Psoas muscle (tissue), 8 donors: Measurements from ENCODE around the gene FZD8. TPM values are rescaled to one million over a fixed set of nuclear protein-coding genes. Genes with fewer than 3 reads are reported as not detected.
"Not testable (repeated sequence)": the region's sequence is repeated elsewhere in the genome, so short reads cannot be mapped to it uniquely, and the experiment has no call there.

Experiments used
- ATAC-seq, 4 donors: fragments of 200-7000 bp; cut with Tn5 transposase; one replicate each; pipeline ENCODE4 v1.9.1; 2020; ENCODE audit warnings: moderate library complexity in 3 of 4, mild to moderate bottlenecking in 2 of 4
- DNase-seq, 2 donors: peaks; one replicate each; pipeline ENCODE4 v3.0.0-alpha.2; 2020
- H3K27ac ChIP-seq: fragments of 200-600 bp; one replicate; pipeline ENCODE4 v1.8.0; 2022
- H3K27me3 ChIP-seq, 3 donors: fragments of 200-600 bp in 1 of 3; one replicate each; pipeline versions ENCODE4 v1.6.1 to v1.8.0; 2013 to 2022; ENCODE audit warnings: low read length in 2 of 3, mild to moderate bottlenecking in 2 of 3, moderate library complexity in 1 of 3; ENCODE audit not compliant: insufficient read depth in 3 of 3
- H3K36me3 ChIP-seq, 2 donors: fragments of 200-600 bp in 1 of 2; one replicate each; pipeline versions ENCODE4 v1.6.1 to v1.8.0; 2013 to 2022; ENCODE audit warnings: low read depth in 1 of 2, mild to moderate bottlenecking in 1 of 2, moderate library complexity in 1 of 2; ENCODE audit not compliant: insufficient read depth in 1 of 2
- H3K4me1 ChIP-seq: fragments of 200-600 bp; one replicate; pipeline ENCODE4 v1.8.0; 2022
- H3K4me3 ChIP-seq: fragments of 200-600 bp; one replicate; pipeline ENCODE4 v1.8.0; 2022; ENCODE audit warnings: mild to moderate bottlenecking
- H3K9me3 ChIP-seq: fragments of 200-600 bp; one replicate; pipeline ENCODE4 v1.8.0; 2022
- WGBS, 3 donors: extraction: QIAGEN DNeasy Blood & Tissue Kit; methylation state at CpG; one replicate each; pipeline versions ENCODE4 v1.1.6 to v1.1.7; 2013; 5-methylcytosine and 5-hydroxymethylcytosine counted together
- intact Hi-C, 2 donors: fragments of 100-400 bp; cut with DNase I; formaldehyde crosslinking; loops; one replicate each; pipeline versions ENCODE4 v1.11.0 to v1.14.2; 2022
- long read RNA-seq, 2 donors: library from polyadenylated mRNA; unstranded; transcript quantifications; one replicate each; pipeline ENCODE4 v2.0.0, GENCODE V29; 2021
- polyA plus RNA-seq, 3 donors: library from polyadenylated mRNA; stranded (reverse); fragments of 200-250 nt; gene quantifications; one replicate each; pipeline ENCODE4 v1.2.3, GENCODE V29; 2013
- total RNA-seq, 4 donors: library from RNA; stranded (reverse); fragmentation: NEBNext Ultra II Directional in 2 of 4; extraction: Animal tissue kit (Norgen Biotek cat#: 25700) in 2 of 4; gene quantifications; one replicate each; pipeline versions ENCODE4 v1.2.1 to v1.2.4, GENCODE V29; 2021 to 2023
- TF ChIP-seq, protein P1 (sequence below): fragments of 200-600 bp; IDR thresholded peaks from one replicate; pipeline ENCODE4 v1.8.0; 2022; ENCODE audit warnings: antibody characterized with exemption
- donor health status: healthy with polysubstance abuse.
- donor health status: DM: no; HTN: no; CAD: no; lungs with moderate emphysema.
- donor health status: Bipolar disorder and iron deficiency.
- donor health status: healthy.
- donor health status: DM: yes; HTN: yes; CAD: no.
- donor health status: DM: no; HTN: no; CAD: no.
- donor health status: DM: no; HTN: no; CAD: no.
- donor health status: DM: yes; HTN: yes; CAD: no.

The FZD8 gene, protein sequence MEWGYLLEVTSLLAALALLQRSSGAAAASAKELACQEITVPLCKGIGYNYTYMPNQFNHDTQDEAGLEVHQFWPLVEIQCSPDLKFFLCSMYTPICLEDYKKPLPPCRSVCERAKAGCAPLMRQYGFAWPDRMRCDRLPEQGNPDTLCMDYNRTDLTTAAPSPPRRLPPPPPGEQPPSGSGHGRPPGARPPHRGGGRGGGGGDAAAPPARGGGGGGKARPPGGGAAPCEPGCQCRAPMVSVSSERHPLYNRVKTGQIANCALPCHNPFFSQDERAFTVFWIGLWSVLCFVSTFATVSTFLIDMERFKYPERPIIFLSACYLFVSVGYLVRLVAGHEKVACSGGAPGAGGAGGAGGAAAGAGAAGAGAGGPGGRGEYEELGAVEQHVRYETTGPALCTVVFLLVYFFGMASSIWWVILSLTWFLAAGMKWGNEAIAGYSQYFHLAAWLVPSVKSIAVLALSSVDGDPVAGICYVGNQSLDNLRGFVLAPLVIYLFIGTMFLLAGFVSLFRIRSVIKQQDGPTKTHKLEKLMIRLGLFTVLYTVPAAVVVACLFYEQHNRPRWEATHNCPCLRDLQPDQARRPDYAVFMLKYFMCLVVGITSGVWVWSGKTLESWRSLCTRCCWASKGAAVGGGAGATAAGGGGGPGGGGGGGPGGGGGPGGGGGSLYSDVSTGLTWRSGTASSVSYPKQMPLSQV
- total RNA-seq = 1 to 10 TPM; 4.1 to 6.1 (median 5.6) TPM
- 1 to 10 TPM; 1.4 to 2.8 (median 2.3) TPM for polyA plus RNA-seq
- long read RNA-seq, donor 1 = 0 reads
- long read RNA-seq, donor 2 = 0 reads

DNA sequence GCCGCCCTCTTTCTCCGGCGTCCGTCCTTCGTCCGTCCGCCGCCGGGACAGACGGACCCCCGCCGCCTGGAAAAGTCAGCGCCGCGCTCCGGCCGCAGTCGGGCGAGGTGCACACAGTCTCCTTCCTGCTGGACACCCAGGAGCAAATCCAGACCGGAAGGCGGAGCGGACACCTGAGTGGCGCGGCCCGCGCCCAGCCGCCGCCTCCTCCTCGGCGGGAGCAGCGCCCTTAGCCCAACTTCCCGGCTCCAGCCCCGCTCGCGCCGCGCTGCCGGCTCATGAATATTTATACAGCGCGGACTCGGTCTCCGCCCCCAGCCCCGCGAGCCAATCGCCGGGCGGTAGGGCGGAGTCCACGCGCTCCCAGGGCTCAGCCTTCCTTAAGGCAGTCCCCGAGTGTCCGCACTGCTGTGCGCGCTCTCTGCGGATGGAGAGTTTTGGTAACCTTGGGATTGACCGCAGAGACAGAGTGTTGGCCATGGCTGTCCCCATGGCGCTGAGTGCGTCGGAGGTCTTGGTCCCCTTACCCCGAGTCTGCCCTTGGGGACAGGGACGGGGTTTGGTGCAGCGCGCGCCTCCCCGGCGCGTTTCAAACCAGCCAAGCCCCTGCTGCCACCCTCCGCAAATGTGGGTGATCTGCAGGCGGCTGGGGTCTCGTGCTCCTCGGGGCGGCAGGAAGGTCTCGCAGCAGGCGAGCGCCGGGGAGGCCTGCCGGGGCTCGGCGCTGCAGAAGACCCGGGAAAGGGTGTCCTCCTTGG is at the start of gene FZD8:
TSS of gene FZD8 (minus strand) at position 262 of the 758 bp plus-strand sequence. CDS start 867 bp downstream, outside the sequence.
- TF ChIP-seq, protein P1, sequence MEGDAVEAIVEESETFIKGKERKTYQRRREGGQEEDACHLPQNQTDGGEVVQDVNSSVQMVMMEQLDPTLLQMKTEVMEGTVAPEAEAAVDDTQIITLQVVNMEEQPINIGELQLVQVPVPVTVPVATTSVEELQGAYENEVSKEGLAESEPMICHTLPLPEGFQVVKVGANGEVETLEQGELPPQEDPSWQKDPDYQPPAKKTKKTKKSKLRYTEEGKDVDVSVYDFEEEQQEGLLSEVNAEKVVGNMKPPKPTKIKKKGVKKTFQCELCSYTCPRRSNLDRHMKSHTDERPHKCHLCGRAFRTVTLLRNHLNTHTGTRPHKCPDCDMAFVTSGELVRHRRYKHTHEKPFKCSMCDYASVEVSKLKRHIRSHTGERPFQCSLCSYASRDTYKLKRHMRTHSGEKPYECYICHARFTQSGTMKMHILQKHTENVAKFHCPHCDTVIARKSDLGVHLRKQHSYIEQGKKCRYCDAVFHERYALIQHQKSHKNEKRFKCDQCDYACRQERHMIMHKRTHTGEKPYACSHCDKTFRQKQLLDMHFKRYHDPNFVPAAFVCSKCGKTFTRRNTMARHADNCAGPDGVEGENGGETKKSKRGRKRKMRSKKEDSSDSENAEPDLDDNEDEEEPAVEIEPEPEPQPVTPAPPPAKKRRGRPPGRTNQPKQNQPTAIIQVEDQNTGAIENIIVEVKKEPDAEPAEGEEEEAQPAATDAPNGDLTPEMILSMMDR = peak; percentile 12
- peak; percentile 93 to 94 (median 93) for ATAC-seq
- 0 to 1% (median 0%) methylated on average over 50 to 80 of the region's 80 CpGs for WGBS, 3 donors
- Histone ChIP-seq H3K4me3 (peak within 1 kb of the TSS; percentile 95), H3K27me3 (no peaks in the 10 kb centered on the region), H3K4me1 (peaks cover 5% of the 10 kb centered on the region), H3K9me3 (no peaks in the 10 kb centered on the region), H3K36me3 (peaks cover 0 to 6% of the 10 kb centered on the region in 2 donors), H3K27ac (peak within 1 kb of the TSS; percentile 92)
- DNase-seq = peak; percentile 93 to 95
- intact Hi-C loops = loop anchor here in 1 of 2 donors (10.0 kb wide), 2 partner anchors 353 to 533 kb away; no protein-coding TSS in a partner anchor

DNA sequence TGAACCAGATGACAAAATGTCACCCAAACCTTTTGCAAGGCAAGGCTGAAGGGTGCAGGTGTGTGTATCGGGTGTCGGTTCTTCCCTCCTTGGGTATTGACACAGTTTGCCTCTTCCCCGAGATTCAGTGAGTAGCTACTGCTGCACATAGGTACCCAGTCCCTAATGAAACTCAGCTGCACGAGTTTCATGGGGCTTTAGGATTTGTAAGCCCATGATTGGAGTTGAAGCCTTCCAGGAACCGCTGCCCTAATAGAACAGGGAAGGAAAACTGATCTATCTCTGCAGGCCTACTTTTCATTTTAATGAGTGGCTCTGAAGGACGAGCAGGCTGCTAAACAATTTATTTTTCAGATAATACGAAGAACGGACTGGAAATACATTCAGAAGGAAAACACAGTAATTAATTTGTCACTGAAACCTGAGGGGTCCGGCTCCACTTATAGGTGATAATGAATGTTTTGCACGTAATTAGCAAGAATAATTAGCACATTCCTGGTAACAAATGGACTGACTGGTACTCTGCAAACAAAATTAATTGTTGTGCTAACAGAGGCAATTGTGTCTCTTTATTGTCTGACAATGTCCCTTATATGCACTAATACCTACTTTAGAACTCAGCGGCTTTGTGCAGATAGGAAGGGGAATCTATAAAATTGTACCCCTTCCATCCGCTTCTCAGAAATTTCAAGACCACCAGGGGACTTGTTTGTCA is 49.6 kb upstream of the FZD8 start:
- TF ChIP-seq, protein P1 = no peak
- intact Hi-C loops = no loop called here
- no peak for DNase-seq
- H3K36me3 ChIP-seq = no peaks in the 10 kb centered on the region
- no peaks in the 10 kb centered on the region for H3K9me3 ChIP-seq
- no peak for ATAC-seq
- H3K4me1 ChIP-seq = no peaks in the 10 kb centered on the region
- no peak overlapping the region for H3K27ac ChIP-seq
- 80 to 83% (median 81%) methylated on average over 12 of the region's 12 CpGs for WGBS, 3 donors
- no peak overlapping the region for H3K4me3 ChIP-seq
- no peaks in the 10 kb centered on the region for H3K27me3 ChIP-seq

DNA sequence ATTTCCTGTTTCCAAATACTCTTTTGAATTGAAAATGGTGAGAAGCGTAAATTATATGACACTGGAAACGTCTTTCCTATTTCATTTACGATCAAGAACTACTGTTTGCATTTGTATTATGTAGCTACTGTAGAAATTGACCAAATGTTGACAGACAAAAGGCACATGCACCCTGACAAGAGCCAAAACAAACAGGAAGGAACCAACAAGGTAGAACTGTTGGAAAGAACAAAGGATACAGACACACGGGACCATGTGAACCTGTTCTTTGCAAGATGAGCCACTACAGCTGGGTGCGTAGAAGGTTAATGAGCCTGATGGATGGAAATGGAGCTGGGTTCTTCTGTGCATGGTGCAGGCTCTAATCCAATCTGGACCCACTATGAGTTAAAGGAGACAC is 48.4 kb upstream of the FZD8 start:
- no peaks in the 10 kb centered on the region for H3K9me3 ChIP-seq
- ATAC-seq (no peak), DNase-seq (no peak)
- H3K36me3 ChIP-seq = no peaks in the 10 kb centered on the region
- H3K27me3 ChIP-seq = no peaks in the 10 kb centered on the region
- H3K27ac ChIP-seq = no peak overlapping the region
- 53 to 60% (median 55%) methylated on average over 5 of the region's 5 CpGs for WGBS, 3 donors
- intact Hi-C loops = no loop called here
- no peak overlapping the region for H3K4me3 ChIP-seq
- TF ChIP-seq, protein P1 = no peak
- H3K4me1 ChIP-seq = no peaks in the 10 kb centered on the region

DNA sequence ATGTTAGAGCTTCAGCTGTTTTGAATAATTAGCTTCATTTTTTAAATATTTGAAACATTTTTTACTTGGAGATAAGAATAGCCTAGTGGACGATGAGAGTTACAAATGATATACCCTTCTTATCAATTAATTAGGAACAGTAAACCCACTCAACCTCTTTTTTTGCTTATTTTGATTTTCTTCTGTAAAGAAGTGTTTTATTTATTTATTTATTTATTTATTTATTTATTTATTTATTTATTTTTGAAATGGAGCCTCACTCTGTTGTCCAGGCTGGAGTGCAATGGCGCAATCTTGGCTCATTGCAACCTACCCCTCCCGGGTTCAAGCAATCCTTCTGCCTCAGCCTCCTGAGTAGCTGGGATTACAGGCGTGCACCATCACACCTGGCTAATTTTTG is 43.8 kb upstream of the FZD8 start:
- DNase-seq, H3K27me3 ChIP-seq, H3K27ac ChIP-seq, H3K4me3 ChIP-seq, H3K36me3 ChIP-seq, ATAC-seq, H3K4me1 ChIP-seq, intact Hi-C loops, H3K9me3 ChIP-seq: not testable (repeated sequence)
- WGBS, 3 donors = 90 to 98% (median 93%) methylated on average over 4 of the region's 4 CpGs
